Measurements from ENCODE around the gene BCL2L2.

BCL2L2 gene

GRCh38 chr14:23357261-23357660 lies 50.6 kb downstream of the BCL2L2 start:
- no peak for DNase-seq

- DNase-seq: no peak
Measured at GRCh38 chr14:23358042-23358441, 51.4 kb downstream of the BCL2L2 start.

GRCh38 chr14:23358553-23359166 lies 52.0 kb downstream of the BCL2L2 start:
- DNase-seq: no peak

- no peak for DNase-seq
Measured at GRCh38 chr14:23359167-23359626, 52.6 kb downstream of the BCL2L2 start.

- no peak for DNase-seq
Measured at GRCh38 chr14:23359722-23360447, 53.3 kb downstream of the BCL2L2 start.

- DNase-seq: no peak
Measured at GRCh38 chr14:23360496-23360895, 53.9 kb downstream of the BCL2L2 start.

- no peak for DNase-seq
Measured at GRCh38 chr14:23361320-23361719, 54.7 kb downstream of the BCL2L2 start.
